Fibroblast of villous mesenchyme (primary cell): ENCODE results near the gene MGRN1. TPM values are rescaled to one million over a fixed set of nuclear protein-coding genes. Genes with fewer than 3 reads are reported as not detected.

Experiments used
- DNase-seq: peaks from one replicate; pipeline ENCODE4 v3.0.0-alpha.2; 2010; ENCODE audit warnings: low read depth
- H3K4me3 ChIP-seq: 2 replicates; pipeline ENCODE4 v1.5.1; 2011; ENCODE audit warnings: low read depth, mild to moderate bottlenecking, low read length
- total RNA-seq: library from RNA; depleted of rRNA; stranded (reverse); fragments of >200 nt; gene quantifications from 2 replicates; pipeline ENCODE4 v1.2.3, GENCODE V29; 2012
- TF ChIP-seq, protein P1 (sequence below): IDR thresholded peaks from 2 replicates; pipeline ENCODE4 v1.5.1; 2012; ENCODE audit warnings: low read depth, mild to moderate bottlenecking, low read length; ENCODE audit not compliant: insufficient read depth

MGRN1 gene
- total RNA-seq, 1 donor, result 43.2 TPM

DNA sequence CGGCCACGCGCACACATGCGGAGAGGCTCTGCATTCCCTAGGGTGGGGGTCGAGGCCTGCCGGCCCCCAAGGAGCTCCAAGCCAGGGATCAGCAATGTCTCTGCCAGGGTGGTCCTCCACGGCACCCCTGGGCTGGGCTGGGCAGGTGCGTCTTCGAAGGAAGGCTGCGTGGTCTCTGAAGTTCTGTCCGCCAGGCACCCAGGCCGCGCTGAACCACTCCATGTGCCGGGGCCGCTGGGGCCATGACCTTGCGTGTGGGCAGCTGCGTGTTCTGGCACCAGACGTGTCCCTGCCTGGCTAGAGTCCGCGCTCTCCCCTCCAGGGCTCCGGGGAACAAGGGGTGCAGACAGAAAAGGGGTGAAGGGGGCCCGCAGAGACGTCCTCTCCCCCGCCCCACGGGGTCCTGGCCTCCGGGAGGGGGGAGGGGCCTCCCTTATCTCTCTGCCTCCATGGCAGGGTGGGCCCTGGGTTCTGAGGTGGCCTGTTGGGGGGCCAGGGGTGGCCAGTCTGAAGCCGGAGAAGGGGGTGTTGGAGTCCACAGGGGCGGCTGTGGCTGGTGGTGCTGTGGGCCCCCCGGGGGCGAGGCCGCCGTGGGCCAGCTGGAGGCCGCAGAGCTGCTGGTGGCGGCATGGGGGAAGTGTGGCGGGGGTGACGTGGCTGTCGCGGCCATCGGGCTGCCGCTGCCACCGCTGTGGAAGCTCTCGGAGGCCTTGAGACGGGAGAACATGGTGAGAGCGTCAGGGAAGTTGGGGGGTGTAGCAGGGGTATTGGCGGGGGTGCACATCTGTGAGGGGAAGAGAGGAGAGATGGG lies 15.2 kb upstream of the MGRN1 start:
- TF ChIP-seq, protein P1, sequence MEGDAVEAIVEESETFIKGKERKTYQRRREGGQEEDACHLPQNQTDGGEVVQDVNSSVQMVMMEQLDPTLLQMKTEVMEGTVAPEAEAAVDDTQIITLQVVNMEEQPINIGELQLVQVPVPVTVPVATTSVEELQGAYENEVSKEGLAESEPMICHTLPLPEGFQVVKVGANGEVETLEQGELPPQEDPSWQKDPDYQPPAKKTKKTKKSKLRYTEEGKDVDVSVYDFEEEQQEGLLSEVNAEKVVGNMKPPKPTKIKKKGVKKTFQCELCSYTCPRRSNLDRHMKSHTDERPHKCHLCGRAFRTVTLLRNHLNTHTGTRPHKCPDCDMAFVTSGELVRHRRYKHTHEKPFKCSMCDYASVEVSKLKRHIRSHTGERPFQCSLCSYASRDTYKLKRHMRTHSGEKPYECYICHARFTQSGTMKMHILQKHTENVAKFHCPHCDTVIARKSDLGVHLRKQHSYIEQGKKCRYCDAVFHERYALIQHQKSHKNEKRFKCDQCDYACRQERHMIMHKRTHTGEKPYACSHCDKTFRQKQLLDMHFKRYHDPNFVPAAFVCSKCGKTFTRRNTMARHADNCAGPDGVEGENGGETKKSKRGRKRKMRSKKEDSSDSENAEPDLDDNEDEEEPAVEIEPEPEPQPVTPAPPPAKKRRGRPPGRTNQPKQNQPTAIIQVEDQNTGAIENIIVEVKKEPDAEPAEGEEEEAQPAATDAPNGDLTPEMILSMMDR, result no peak
- DNase-seq, result no peak
- no peak overlapping the region for H3K4me3 ChIP-seq

DNA sequence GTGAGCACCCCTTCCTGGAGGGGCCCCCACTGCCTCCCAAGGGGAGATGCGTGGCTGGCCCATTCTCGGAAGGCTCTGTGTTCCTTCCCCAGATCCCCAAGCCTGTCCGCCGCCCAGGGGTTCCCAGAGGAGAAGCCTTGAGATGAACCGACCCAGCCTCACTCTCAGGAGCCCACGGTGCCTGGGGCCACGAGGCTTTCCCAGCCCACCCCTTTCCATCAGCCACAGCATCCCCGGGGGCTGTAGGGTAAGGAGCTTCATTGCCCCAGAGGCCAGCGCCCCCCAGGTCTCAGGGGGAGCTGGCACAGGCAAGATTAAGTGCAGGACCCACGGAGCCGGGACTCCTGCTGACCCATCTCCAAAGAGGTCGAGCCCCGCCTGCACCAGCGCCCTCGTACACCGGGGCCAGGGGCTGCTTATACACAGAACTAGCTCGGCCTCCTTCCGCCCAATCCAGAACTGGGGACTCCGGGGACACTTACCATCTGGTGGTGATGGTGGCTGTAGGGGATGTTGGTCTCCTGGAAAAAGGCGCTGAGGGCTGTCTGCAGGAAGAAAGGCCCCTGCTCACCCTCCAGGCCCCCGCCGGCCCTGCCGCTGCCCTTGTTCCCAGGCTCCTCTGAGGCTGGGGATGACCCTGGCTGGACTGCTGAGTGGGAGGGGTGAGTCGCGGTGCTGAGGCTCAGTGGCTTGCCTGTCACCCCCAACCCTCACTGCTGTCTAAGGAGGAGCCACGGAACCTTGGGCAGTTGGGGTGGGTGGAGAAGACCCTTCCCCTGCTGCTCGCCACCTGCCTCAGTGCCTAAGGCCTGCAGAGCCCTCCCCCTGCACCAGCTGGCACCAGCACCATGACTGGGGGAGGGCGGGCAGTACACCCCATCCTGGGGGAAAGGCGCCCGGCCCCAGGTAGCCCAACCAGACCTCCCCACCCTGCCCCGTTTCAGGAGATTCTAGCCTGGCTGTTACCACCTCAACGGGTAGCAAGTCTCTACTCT lies 14.3 kb upstream of the MGRN1 start:
- no peak for DNase-seq
- no peak overlapping the region for H3K4me3 ChIP-seq
- TF ChIP-seq, protein P1, result no peak

DNA sequence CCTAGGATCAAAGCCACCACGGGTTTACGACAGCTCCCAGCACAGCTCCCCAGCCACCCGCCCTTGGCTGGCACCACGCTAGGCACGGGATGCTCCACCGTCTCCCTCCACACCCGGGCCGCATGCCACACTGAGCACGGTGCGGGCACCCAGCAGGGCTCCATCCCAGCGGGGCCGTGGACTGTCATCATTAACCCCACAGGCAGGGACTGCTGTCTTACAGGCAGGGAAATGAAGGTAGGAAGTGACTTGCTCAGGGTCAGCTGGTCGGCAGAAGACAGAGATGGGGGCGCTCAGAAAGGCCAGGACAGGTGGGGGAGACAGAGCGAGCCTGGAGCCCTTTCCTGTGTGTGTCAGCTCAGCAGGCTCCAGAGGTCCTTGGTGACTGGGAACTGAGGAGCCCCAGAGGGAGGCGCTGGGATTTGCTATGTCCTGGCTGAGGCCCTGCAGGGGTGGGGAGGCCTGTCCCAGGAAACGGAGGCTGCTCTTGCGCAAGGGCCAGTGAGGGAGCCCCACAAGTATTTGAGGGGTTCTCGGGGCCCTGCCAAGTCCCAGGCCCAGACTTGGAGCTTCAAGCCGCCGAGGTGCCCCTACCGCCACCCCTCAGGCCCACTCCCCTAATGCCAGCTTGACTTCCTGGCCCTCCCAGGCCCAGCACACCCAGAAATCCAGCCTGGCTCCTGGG lies 13.1 kb upstream of the MGRN1 start:
- TF ChIP-seq, protein P1, result no peak
- peak overlapping the region; percentile 15 for H3K4me3 ChIP-seq
- DNase-seq, result peak; percentile 78

DNA sequence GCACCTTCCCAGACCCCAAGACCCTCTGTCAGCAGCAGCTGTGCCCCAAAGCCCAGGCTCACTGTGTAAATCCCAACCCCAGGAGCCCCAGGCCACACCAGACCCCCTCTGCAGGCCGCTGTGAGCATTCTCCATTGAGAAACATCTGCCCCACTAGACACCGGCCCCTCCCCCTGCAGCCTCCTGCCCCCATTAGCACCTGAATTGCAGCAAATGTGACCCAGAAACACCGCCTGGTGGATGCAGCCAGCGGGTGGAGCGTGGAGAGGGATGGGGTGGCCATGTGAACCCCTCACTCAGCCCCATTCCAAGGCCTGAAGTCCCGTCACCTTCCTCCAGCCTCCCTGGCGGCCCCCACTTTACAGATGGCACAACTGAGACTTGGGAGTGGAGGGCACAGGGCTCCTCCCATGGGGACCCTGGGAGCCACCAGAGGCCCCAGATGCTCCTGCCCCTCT lies 12.1 kb upstream of the MGRN1 start:
- peak overlapping the region; percentile 64 for H3K4me3 ChIP-seq
- TF ChIP-seq, protein P1, result no peak
- no peak for DNase-seq

DNA sequence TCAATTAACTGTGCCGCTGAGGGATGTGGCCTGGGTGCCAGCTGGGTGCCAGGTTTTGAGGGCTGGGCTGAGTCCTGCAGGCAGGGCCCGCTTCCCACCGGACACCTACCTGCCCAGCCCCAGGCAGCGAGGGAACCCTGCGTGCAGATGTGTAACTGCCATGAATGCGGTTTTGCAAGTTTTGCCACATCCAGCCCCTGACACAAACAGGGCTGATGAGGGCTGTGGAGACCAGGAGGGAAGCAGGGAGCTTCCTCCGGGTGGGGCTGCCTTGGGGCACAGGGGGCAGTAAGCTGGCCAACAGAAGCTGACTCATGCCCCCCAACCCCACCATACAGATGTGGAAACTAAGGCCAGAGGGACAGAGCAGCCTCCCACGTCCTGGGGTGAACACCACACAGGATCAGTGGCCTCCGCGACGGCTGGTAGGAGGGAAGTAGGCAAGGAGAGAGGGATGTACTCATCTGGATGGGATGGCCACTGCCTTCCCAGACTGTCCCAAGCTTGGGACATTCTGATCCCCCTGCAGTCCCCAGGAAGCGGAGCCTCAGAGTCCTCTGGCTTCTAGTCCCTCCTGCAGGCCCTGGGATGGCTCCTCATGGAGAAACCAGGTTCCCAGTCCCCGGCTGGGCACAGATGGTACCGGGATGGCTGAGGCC lies 11.5 kb upstream of the MGRN1 start:
- TF ChIP-seq, protein P1, result no peak
- DNase-seq, result no peak
- peak overlapping the region; percentile 64 for H3K4me3 ChIP-seq
